ENCODE measurements around the gene TFIP11. TPM values are rescaled to one million over a fixed set of nuclear protein-coding genes. Genes with fewer than 3 reads are reported as not detected.

TFIP11 gene
- total and polyA plus RNA-seq, 2 of the 8 experiments (the other 6 are each of a cell fraction or from before 2014, with no cell fraction given), result 18.1 to 28.3 TPM

- no peak overlapping the region for H2AK5ac ChIP-seq (ENCODE audit: low read depth, low read length)
- no peak overlapping the region for H3K27ac ChIP-seq (ENCODE audit: low read depth, low read length)
- no peak overlapping the region for H3K4me2 ChIP-seq (ENCODE audit: insufficient read depth in 1 of 2, low read depth in 2 of 2, low read length in 2 of 2)
- POLR2A ChIA-PET (ENCODE audit: partially characterized antibody), result interaction anchor here (0.8 to 2.5 kb wide), 7 partner anchors 9 to 38 kb away, joined by 3 to 15 read pairs (median 4); partner anchors contain the start of gene ASPHD2
- H3K36me3 ChIP-seq (ENCODE audit: control insufficient read depth in 2 of 4, insufficient read depth in 4 of 4, low read length in 3 of 4), result peaks cover 0 to 19% (median 0%) of the 10 kb centered on the region in 4 experiments; a peak in 3 of 8 replicates
- H2BK20ac ChIP-seq (ENCODE audit: low read length), result no peak overlapping the region
- no peak for TF ChIP-seq NANOG (IDR thresholded peaks at IDR 0.05; ENCODE audit: insufficient read depth, low read depth, low read length, poor library complexity, severe bottlenecking)
- TF ChIP-seq BACH1 (IDR thresholded peaks at IDR 0.05; ENCODE audit: low read length), result no peak
- no peak for TF ChIP-seq USF2 (IDR thresholded peaks at IDR 0.05; ENCODE audit: low read length)
- no peak for TF ChIP-seq CHD1 (IDR thresholded peaks at IDR 0.05; ENCODE audit: low read depth, low read length)
- TF ChIP-seq YY1 (IDR thresholded peaks at IDR 0.05; ENCODE audit: low read depth, low read length), result no peak
- H3K14ac ChIP-seq (ENCODE audit: insufficient read length), result no peak overlapping the region
- H3K4me3 ChIP-seq (ENCODE audit: extremely low read depth in 1 of 4, insufficient read depth in 2 of 4, low read depth in 3 of 4, low read length in 4 of 4), result no peak overlapping the region
- H3K4ac ChIP-seq (replicated peaks; ENCODE audit: insufficient read length, low read depth, low read length), result no peak overlapping the region
- H2AFZ ChIP-seq (ENCODE audit: low read length), result no peak overlapping the region
- no peak overlapping the region for H2BK15ac ChIP-seq (ENCODE audit: low read length)
- no peak overlapping the region for H4K8ac ChIP-seq (ENCODE audit: extremely low read depth, insufficient read depth, low read length)
- H2BK12ac ChIP-seq (ENCODE audit: low read depth, low read length), result no peak overlapping the region
- H4K20me1 ChIP-seq (replicated peaks in 1 of 2; ENCODE audit: control insufficient read depth in 1 of 2, insufficient read depth in 2 of 2, low read length in 2 of 2), result peaks cover 0 to 3% of the 10 kb centered on the region in 2 experiments
- no peak overlapping the region for H2BK120ac ChIP-seq (replicated peaks; ENCODE audit: low read depth, low read length)
- CTCF ChIA-PET (ENCODE audit: partially characterized antibody), result interaction anchor here (0.6 to 4.1 kb wide), 12 partner anchors 9 to 217 kb away, joined by 3 to 15 read pairs (median 6); no protein-coding TSS in a partner anchor
- H3K4me1 ChIP-seq (replicated peaks in 1 of 4; ENCODE audit: control insufficient read depth in 3 of 4, insufficient read depth in 4 of 4, low read length in 3 of 4), result no peaks in the 10 kb centered on the region
- H4K5ac ChIP-seq (ENCODE audit: insufficient read length, low read depth, low read length), result no peak overlapping the region
- DNase-seq (ENCODE audit: low read depth in 1 of 2, low spot score in 2 of 2) (no peak), FAIRE-seq (no peak)
- no peaks in the 10 kb centered on the region for H3K9me3 ChIP-seq (ENCODE audit: insufficient read depth in 2 of 2, low read depth in 1 of 2, low read length in 1 of 2)
- H3K18ac ChIP-seq (ENCODE audit: extremely low read depth, low read length), result no peak overlapping the region
- no peak overlapping the region for H4K91ac ChIP-seq (replicated peaks; ENCODE audit: insufficient read length, low read length)
- WGBS, 2 experiments (ENCODE audit: extremely low coverage in 1 of 2, insufficient coverage in 1 of 2, insufficient read length in 1 of 2, insufficient replicate concordance in 2 of 2, low coverage in 1 of 2, low lambda C conversion rate in 2 of 2, missing lambda C conversion rate in 1 of 2), result 77% methylated on average over 15 of the region's 15 CpGs; no CpG with 5 or more reads in 1 of the 2 experiments
- H3K27me3 ChIP-seq (replicated peaks in 1 of 4; ENCODE audit: control insufficient read depth in 3 of 4, extremely low read depth in 1 of 4, insufficient read depth in 3 of 4, low read length in 3 of 4), result no peaks in the 10 kb centered on the region
- no peak overlapping the region for H3K9ac ChIP-seq (replicated peaks in 1 of 4; ENCODE audit: extremely low read depth in 1 of 4, low read depth in 3 of 4, low read length in 3 of 4)
- no peaks in the 10 kb centered on the region for H3K23me2 ChIP-seq (ENCODE audit: low read depth, low read length)
- no peaks in the 10 kb centered on the region for H3K79me1 ChIP-seq (ENCODE audit: low read depth, low read length)
- H2BK5ac ChIP-seq (ENCODE audit: low read depth, low read length), result peak overlapping the region; percentile 23; the same call in 1 of the 2 replicates
- H3K79me2 ChIP-seq (ENCODE audit: control insufficient read depth in 1 of 2, insufficient read depth in 2 of 2, low read length in 2 of 2), result no peaks in the 10 kb centered on the region
- no peak overlapping the region for H3K23ac ChIP-seq (ENCODE audit: insufficient read length)
- no peak overlapping the region for H3K56ac ChIP-seq (replicated peaks; ENCODE audit: insufficient read length, low read depth, low read length)
Observed at GRCh38 chr22:26447584-26448329, 64.5 kb downstream of the TFIP11 start.
